AG09309 (cell line): ENCODE data around the gene SNRNP25.

ENCODE experiments used
- DNase-seq: peaks from one replicate; pipeline ENCODE4 v3.0.0-alpha.2; 2010; ENCODE audit warnings: low read depth
- H3K4me3 ChIP-seq: 2 replicates; pipeline ENCODE4 v1.5.1; 2011; ENCODE audit warnings: mild to moderate bottlenecking, low read depth, low read length, moderate library complexity; ENCODE audit not compliant: control insufficient read depth
- CTCF ChIP-seq: IDR thresholded peaks from 2 replicates; pipeline ENCODE4 v1.5.1; 2011; ENCODE audit warnings: mild to moderate bottlenecking, low read depth, low read length, inconsistent platforms; ENCODE audit not compliant: insufficient read depth, control insufficient read depth; ENCODE audit errors: missing control alignments

The SNRNP25 gene

GRCh38 chr16:83060-83603 is 29.5 kb downstream of the SNRNP25 start:
- no peak for TF ChIP-seq CTCF
- no peak for DNase-seq

GRCh38 chr16:83781-84615 is 30.4 kb downstream of the SNRNP25 start:
- no peak overlapping the region for H3K4me3 ChIP-seq
- DNase-seq, result no peak
- no peak for TF ChIP-seq CTCF

More at GRCh38 chr16:83060-83603, 29.5 kb downstream of the SNRNP25 start:
- H3K4me3 ChIP-seq, result no peak overlapping the region

- peak; percentile 83 for DNase-seq
- TF ChIP-seq CTCF, result no peak
- no peak overlapping the region for H3K4me3 ChIP-seq
Measured at GRCh38 chr16:84718-85406, 31.2 kb downstream of the SNRNP25 start.

- no peak for DNase-seq
- TF ChIP-seq CTCF, result no peak
- no peak overlapping the region for H3K4me3 ChIP-seq
Measured at GRCh38 chr16:85407-85782, 31.8 kb downstream of the SNRNP25 start.

GRCh38 chr16:85865-86264 is 32.2 kb downstream of the SNRNP25 start:
- H3K4me3 ChIP-seq, result no peak overlapping the region
- no peak for TF ChIP-seq CTCF
- DNase-seq, result no peak

GRCh38 chr16:86483-86952 is 32.9 kb downstream of the SNRNP25 start:
- no peak for DNase-seq
- TF ChIP-seq CTCF, result no peak
- no peak overlapping the region for H3K4me3 ChIP-seq
